GM21737 (cell line): ENCODE results near the gene CCNB3.

Experiments
- ATAC-seq: cut with Tn5 transposase; IDR thresholded peaks from one replicate; pipeline ENCODE4 v1.9.1; 2021; ENCODE audit warnings: mild to moderate bottlenecking, moderate library complexity; ENCODE audit not compliant: unreplicated experiment

CCNB3 gene

DNA sequence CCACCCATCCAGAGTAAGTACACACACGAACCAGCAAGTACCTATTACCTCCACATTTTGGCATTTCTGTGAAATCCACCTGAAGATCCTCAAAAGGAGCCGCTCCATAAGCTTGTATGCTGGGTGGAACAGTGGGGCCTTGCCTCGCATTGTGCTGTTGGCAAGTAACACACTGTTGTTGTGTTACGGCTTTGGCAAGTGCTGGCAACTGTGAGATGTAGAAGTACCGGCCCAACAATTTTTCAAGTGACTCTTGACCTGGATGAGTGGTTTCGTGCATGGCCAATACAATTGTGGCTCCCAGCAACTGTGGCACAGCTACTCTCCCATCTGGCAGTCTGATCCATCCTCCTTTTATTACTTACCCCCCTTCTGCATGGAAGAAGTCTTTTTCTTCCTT is 128.7 kb downstream of the CCNB3 start:
- ATAC-seq: no peak

DNA sequence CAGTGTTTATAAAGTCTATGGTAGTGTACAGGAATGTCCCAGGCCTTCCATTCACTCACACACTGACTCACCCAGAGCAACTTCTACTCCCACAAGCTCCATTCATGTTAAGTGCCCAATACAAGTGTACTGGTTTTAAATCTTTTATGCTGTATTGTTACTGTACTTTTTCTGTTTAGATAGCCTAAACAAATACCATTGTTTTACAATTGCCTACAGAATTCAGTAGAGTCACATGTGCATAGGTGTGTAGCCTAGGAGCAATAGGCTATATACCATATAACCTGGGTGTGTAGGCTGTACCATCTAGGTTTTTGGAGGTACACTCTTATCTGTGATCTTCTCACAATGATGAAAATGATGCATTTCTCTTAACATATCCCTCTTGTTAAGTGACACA is 139.4 kb downstream of the CCNB3 start:
- ATAC-seq: no peak

DNA sequence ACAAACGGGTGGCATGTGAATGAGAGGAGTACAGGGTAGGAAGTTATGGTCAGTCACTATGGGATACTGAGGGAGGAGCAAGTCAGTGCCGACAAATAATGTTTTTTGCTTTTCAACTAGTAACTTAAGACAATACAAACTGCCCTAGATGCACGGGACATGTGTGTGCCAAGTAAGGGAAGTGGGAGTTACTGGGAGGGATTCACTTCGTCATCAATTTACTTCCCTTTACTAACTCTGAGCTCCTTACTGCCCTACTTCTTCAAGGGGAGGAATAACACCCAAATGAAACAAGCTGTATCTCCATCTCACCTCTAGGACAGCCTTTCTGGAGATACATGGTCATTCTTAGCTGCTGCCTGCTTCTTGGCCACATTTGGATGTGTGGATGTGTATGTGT is 168.4 kb downstream of the CCNB3 start:
- no peak for ATAC-seq

DNA sequence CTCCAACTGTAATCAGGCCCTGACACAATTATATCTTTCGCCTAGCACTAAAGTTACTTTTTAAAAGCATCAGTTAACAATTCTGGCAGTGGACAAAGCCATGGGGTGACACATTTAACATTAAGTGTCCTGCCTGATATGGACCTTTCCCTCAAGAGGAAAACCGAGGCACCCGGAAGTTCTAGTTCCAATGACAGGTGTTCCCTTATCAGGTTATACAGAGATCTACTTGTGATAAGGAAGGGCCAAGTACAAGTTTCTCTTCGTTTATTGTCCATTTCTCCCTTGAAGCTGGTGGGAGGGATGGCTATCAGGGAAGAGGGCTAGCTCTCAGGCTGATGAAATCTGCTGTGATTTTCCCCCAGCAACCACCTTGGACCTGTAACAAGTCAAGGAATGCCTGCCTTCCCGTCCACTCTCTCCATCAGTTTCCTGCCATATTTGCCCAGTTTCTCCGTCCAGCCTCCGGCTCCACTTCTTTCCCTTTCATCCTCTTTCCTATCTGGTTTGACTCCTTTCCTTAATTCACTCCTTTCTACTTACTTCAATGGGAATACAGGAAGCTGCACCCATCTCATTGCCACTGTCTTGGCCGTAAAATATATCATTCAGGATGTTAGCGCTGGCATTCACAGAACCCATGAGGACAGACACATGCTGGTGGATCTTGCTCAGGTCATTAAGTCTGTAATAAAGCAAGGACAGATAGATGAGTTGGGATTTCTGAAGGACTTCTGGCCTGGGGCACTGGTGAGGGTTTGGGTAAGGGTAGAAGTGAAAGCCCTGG is 171.1 kb downstream of the CCNB3 start:
- no peak for ATAC-seq

DNA sequence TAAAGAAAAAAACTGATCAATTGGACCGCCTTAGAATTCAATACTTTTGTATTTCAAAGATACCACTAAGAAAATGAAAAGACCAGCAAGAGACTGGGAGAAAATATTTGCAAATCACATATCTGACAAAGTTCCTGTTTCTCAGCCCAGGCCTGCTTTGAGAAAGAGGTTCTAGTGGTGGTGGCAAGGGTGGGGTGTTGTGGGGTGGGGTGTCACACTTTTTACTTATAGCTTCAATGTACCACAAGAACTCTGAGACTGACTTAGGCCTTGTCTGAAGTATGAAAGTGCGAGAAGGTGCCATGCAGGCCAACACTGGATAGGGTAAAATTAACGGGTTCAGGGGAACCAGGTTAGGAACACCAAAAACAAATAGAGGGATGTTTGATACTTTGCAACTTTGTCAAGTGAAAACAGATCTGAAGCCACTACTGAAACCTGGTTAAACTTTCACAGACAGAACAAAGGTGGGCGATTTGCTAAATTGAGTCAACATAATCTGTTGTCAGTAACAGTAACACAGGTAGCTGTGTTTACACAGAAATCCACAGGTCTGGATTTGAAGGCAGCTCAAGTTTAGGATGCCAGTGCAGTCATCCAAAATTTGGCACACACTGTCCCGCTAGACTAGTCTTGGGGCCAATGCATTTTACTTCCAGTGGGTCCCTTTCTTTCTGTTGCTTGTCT is 177.3 kb downstream of the CCNB3 start:
- ATAC-seq: no peak

DNA sequence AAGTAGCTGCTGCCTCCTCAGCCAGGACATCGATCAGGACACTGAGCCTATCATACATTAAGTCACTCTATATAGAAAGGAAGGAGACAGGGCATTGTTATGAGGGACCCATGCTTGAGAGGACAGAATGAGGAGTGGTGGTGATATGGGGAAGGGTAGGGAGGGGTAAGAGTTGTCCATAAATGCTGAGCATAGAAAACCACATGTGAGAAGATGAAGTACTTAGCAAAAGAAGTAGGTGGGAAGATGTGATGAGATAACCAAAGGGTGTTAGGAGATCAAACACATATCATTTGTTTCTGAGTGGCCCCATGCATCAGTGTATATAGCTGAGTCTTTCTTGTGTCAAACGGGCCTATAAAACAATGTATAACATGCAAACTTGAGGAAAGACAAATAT is 182.0 kb downstream of the CCNB3 start:
- ATAC-seq: no peak

DNA sequence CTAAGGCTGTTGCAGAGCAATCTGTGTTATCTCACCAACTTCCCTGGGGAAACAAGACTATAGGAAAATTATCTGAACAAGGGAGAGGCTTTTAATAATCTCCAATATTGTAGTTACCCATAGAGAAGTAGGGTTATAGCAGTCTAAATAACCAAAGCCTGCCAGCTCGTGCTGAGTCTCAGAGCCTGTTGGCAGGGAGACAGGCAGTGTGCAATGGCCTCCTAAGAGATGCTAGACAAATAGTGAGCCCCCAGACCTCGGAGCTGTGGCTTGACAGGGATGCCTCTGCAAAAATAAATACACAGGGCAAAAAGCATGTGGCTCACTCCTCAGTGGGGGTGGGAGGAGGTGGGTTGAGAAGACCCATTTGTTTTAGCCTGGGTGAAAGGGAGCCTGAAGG is 189.3 kb downstream of the CCNB3 start:
- no peak for ATAC-seq
